HCT116 (cell line): ENCODE results near the gene SLC10A7.

Source experiments
- CTCF ChIP-seq, 3 experiments: fragments of 200-600 bp in 1 of 3; sonication (generic) in 1 of 3; IDR thresholded peaks in 2 of 3; conservative IDR thresholded peaks in 1 of 3; 2 replicates each; pipeline ENCODE4 v1.5.1; 2012 to 2017; ENCODE audit warnings: low read depth in 2 of 3, low read length in 2 of 3, antibody characterized with exemption in 1 of 3, borderline replicate concordance in 1 of 3, control low read depth in 1 of 3, mild to moderate bottlenecking in 1 of 3, mixed read lengths in 1 of 3, mixed run types in 1 of 3, moderate library complexity in 1 of 3; ENCODE audit not compliant: insufficient read depth in 1 of 3
- POLR2A ChIP-seq: IDR thresholded peaks from 2 replicates; pipeline ENCODE4 v1.7.0; 2011; ENCODE audit warnings: borderline replicate concordance; ENCODE audit not compliant: insufficient read depth, insufficient read length; ENCODE audit errors: extremely low read depth
- POLR2AphosphoS5 ChIP-seq: IDR thresholded peaks from 2 replicates; pipeline ENCODE4 v1.6.1; 2011; ENCODE audit warnings: mild to moderate bottlenecking, low read depth, low read length, moderate library complexity
- RAD21 ChIP-seq: IDR thresholded peaks from 2 replicates; pipeline ENCODE4 v1.6.1; 2012; ENCODE audit warnings: low read depth, mild to moderate bottlenecking
- ZBTB33 ChIP-seq: IDR thresholded peaks from 2 replicates; pipeline ENCODE4 v1.6.1; 2011; ENCODE audit warnings: mild to moderate bottlenecking, low read length, moderate library complexity; ENCODE audit not compliant: insufficient replicate concordance; ENCODE audit errors: extremely low read depth
- ZFX ChIP-seq: fragments of 450-650 bp; IDR thresholded peaks from 2 replicates; pipeline ENCODE4 v1.6.1; 2017
- ZNF274 ChIP-seq: fragments of 200-500 bp; sonication (Bioruptor generic); IDR thresholded peaks from 2 replicates; pipeline ENCODE4 v1.6.1; 2014; ENCODE audit warnings: mild to moderate bottlenecking, low read depth, low read length, inconsistent platforms

GRCh38 chr4:146478009-146478408, 43.7 kb downstream of the SLC10A7 start:
- TF ChIP-seq POLR2AphosphoS5 (no peak), ZFX (no peak), CTCF (IDR thresholded peaks at IDR 0.05 in 2 of 3, conservative IDR thresholded peaks at IDR 0.05 in 1 of 3; ENCODE audit: borderline replicate concordance in 1 of 3, insufficient read depth in 1 of 3, low read depth in 2 of 3, low read length in 2 of 3) (no peak), ZBTB33 (no peak), RAD21 (no peak), POLR2A (no peak), ZNF274 (no peak)
